ENCODE results near the gene SPIB. TPM values are rescaled to one million over a fixed set of nuclear protein-coding genes. Genes with fewer than 3 reads are reported as not detected.

Gene SPIB
- total RNA-seq, 2 donors from 2014 or later = not detected

DNA sequence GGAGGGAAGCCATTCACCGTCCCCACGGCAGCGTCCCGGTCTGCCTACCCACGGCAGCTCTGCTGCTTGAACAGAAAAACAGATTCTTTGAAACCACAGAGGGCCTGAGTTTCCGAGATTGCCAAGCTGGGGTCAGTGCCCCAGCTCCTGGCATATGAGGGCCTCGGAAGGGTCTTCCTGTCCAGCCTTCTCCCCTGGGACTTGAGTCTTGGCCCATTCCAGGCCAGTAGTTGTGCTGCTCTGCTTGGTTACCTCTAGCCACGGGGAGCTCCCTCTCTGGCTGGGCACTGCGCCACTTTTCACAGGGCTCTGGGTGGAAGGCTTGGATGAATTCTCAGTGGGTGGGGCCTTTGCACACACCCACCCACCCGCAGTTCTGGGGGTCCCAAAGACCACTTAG, 8.6 kb upstream of the SPIB start:
- WGBS = 91% methylated on average over 10 of the region's 10 CpGs
- no peaks in the 10 kb centered on the region for H3K36me3 ChIP-seq
- intact Hi-C loops (cut with DNase I) = no loop called here
- no peak overlapping the region for H3K4me3 ChIP-seq
- TF ChIP-seq, protein P1, sequence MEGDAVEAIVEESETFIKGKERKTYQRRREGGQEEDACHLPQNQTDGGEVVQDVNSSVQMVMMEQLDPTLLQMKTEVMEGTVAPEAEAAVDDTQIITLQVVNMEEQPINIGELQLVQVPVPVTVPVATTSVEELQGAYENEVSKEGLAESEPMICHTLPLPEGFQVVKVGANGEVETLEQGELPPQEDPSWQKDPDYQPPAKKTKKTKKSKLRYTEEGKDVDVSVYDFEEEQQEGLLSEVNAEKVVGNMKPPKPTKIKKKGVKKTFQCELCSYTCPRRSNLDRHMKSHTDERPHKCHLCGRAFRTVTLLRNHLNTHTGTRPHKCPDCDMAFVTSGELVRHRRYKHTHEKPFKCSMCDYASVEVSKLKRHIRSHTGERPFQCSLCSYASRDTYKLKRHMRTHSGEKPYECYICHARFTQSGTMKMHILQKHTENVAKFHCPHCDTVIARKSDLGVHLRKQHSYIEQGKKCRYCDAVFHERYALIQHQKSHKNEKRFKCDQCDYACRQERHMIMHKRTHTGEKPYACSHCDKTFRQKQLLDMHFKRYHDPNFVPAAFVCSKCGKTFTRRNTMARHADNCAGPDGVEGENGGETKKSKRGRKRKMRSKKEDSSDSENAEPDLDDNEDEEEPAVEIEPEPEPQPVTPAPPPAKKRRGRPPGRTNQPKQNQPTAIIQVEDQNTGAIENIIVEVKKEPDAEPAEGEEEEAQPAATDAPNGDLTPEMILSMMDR (IDR thresholded peaks at IDR 0.05) = no peak
- no peak for TF ChIP-seq POLR2A (IDR thresholded peaks at IDR 0.05)
- no peak for TF ChIP-seq POLR2AphosphoS5 (IDR thresholded peaks at IDR 0.05)
- H3K27ac ChIP-seq = no peak overlapping the region
- H3K9me3 ChIP-seq = no peaks in the 10 kb centered on the region
- H3K27me3 ChIP-seq (replicated peaks; ENCODE audit: insufficient read depth) = no peaks in the 10 kb centered on the region
- no peak for DNase-seq (ENCODE audit: low spot score)
- H3K4me1 ChIP-seq (replicated peaks) = no peaks in the 10 kb centered on the region

DNA sequence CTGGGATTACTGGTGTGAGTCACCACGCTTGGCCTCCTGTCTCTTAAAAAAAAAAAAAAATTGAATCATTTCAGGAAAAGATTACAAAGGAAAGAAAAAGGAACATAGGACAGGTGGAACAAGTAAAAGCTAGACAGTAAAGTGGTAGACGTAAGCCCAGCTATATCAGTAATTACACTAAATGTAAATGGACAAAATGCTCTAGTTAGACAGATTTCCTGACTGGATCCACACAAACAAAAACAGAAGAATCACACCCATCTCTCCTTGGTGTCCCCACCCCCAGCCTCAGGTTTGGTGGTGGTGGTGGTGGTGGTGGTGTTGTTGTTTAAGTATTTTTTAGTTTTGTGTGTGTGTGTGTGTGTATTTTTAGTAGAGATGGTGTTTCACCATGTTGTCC, 6.3 kb upstream of the SPIB start:
- no peaks in the 10 kb centered on the region for H3K4me1 ChIP-seq (replicated peaks)
- TF ChIP-seq POLR2AphosphoS5 (IDR thresholded peaks at IDR 0.05) (no peak), POLR2A (IDR thresholded peaks at IDR 0.05) (no peak)
- TF ChIP-seq, protein P1 (IDR thresholded peaks at IDR 0.05) = no peak
- H3K9me3 ChIP-seq = no peaks in the 10 kb centered on the region
- no peaks in the 10 kb centered on the region for H3K36me3 ChIP-seq
- WGBS = 97% methylated on average over 2 of the region's 2 CpGs
- H3K27ac ChIP-seq = no peak overlapping the region
- no peak overlapping the region for H3K4me3 ChIP-seq
- no peak for DNase-seq (ENCODE audit: low spot score)
- intact Hi-C loops (cut with DNase I) = no loop called here
- no peaks in the 10 kb centered on the region for H3K27me3 ChIP-seq (replicated peaks; ENCODE audit: insufficient read depth)

DNA sequence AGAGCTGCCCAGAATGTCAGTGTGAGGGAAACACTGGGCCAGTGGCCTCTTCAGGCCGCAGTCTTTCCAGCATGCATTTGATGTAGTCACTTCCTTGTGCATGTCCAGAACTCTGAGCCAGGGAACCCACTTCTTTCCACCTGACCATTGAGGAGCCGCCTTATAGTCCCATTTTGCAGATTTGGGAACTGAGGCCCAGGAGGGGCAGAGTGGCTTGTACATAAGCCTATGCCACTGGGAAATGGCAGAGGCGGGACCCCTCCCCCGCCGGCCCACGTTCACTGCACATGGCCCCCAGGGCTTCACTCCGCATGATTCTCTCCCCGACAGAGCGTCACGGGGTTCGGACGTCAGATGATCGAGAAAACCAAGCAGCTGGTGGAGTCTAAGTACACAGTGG, 5.6 kb upstream of the SPIB start:
- Histone ChIP-seq H3K9me3 (no peaks in the 10 kb centered on the region), H3K36me3 (no peaks in the 10 kb centered on the region), H3K4me3 (no peak overlapping the region), H3K27me3 (replicated peaks; ENCODE audit: insufficient read depth) (no peaks in the 10 kb centered on the region), H3K4me1 (replicated peaks) (no peaks in the 10 kb centered on the region), H3K27ac (no peak overlapping the region)
- TF ChIP-seq, protein P1 (IDR thresholded peaks at IDR 0.05) = no peak
- TF ChIP-seq POLR2AphosphoS5 (IDR thresholded peaks at IDR 0.05) = no peak
- no peak for TF ChIP-seq POLR2A (IDR thresholded peaks at IDR 0.05)
- DNase-seq (ENCODE audit: low spot score) = no peak
- intact Hi-C loops (cut with DNase I) = no loop called here
- WGBS = 93% methylated on average over 13 of the region's 13 CpGs

DNA sequence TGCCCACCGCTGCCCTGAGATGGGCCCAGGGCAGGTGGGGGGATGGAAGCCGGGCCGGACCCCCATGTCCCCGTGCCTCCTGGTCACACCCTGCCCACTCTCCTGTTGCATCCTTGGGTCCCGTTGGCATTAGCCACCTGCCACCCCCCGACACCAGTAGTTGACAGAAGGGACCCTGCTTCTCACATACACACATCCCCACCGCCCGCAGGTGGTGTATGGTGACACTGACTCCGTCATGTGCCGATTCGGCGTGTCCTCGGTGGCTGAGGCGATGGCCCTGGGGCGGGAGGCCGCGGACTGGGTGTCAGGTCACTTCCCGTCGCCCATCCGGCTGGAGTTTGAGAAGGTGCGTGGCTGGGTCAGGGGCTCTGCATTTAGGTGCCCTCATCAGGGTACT, 5.2 kb upstream of the SPIB start:
- 95% methylated on average over 17 of the region's 21 CpGs for WGBS
- Histone ChIP-seq H3K27ac (no peak overlapping the region), H3K4me1 (replicated peaks) (no peaks in the 10 kb centered on the region), H3K9me3 (no peaks in the 10 kb centered on the region), H3K36me3 (no peaks in the 10 kb centered on the region), H3K27me3 (replicated peaks; ENCODE audit: insufficient read depth) (no peaks in the 10 kb centered on the region), H3K4me3 (no peak overlapping the region)
- intact Hi-C loops (cut with DNase I) = no loop called here
- DNase-seq (ENCODE audit: low spot score) = no peak
- TF ChIP-seq, protein P1 (IDR thresholded peaks at IDR 0.05) = no peak
- TF ChIP-seq POLR2AphosphoS5 (IDR thresholded peaks at IDR 0.05) (no peak), POLR2A (IDR thresholded peaks at IDR 0.05) (no peak)

DNA sequence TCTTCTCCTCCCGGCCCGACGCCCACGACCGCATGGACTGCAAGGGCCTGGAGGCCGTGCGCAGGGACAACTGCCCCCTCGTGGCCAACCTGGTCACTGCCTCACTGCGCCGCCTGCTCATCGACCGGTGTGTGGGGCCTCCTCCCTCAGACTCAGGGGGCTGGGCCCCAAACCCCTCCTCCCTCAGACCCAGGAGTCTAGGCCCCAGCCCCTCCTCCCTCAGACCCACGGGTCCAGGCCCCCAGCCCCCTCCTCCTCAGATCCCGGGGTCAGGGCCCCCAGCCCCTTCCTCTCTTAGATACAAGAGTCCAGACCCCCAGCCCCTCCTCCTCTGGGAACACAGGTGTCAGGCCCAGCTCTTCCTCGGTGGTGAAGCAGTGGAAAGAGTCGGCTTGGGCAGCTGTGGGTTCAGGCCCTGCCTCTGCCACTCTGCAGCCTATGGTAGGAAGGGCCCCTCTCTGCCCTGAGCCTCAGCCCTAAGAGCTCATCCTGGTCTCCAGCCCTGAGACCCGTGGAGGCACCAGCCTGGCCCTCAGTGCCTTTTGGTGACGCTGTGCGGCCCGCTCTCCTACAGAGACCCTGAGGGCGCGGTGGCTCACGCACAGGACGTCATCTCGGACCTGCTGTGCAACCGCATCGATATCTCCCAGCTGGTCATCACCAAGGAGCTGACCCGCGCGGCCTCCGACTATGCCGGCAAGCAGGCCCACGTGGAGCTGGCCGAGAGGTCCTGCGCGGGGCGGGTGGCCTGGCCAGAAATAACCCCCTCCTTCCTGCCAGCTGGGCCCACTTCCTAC, 3.7 kb upstream of the SPIB start:
- Histone ChIP-seq H3K9me3 (no peaks in the 10 kb centered on the region), H3K4me3 (no peak overlapping the region), H3K27me3 (replicated peaks; ENCODE audit: insufficient read depth) (peaks cover 3% of the 10 kb centered on the region), H3K4me1 (replicated peaks) (no peaks in the 10 kb centered on the region), H3K36me3 (no peaks in the 10 kb centered on the region), H3K27ac (no peak overlapping the region)
- intact Hi-C loops (cut with DNase I) = no loop called here
- WGBS = 54% methylated on average over 37 of the region's 37 CpGs
- peak; percentile 48 for DNase-seq (ENCODE audit: low spot score)
- no peak for TF ChIP-seq POLR2A (IDR thresholded peaks at IDR 0.05)
- TF ChIP-seq, protein P1 (IDR thresholded peaks at IDR 0.05) = peak; percentile 51 to 72 (median 68)
